Measurements from ENCODE around the gene LONP2.

DNA sequence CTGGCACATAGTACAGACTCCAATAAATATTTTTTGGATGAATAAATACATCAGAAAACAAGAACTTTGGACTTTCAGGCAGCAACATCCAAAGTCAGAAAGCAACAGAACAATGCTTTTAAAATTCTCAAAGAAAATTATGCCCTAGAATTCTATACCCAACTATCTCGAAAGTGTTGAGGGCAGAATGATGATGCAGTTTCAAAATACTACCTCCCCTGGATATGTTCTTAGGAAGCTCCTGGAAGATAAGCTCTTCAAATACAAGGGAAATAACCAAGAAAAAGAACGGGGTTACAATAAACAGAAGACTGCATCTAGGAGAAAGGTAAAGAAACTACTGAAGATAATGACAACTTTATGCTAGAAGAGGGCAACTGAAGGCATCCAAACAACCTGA lies 130.2 kb downstream of the LONP2 start:
- TF ChIP-seq, protein P1, sequence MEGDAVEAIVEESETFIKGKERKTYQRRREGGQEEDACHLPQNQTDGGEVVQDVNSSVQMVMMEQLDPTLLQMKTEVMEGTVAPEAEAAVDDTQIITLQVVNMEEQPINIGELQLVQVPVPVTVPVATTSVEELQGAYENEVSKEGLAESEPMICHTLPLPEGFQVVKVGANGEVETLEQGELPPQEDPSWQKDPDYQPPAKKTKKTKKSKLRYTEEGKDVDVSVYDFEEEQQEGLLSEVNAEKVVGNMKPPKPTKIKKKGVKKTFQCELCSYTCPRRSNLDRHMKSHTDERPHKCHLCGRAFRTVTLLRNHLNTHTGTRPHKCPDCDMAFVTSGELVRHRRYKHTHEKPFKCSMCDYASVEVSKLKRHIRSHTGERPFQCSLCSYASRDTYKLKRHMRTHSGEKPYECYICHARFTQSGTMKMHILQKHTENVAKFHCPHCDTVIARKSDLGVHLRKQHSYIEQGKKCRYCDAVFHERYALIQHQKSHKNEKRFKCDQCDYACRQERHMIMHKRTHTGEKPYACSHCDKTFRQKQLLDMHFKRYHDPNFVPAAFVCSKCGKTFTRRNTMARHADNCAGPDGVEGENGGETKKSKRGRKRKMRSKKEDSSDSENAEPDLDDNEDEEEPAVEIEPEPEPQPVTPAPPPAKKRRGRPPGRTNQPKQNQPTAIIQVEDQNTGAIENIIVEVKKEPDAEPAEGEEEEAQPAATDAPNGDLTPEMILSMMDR (IDR thresholded peaks at IDR 0.05) = no peak
- TF ChIP-seq EZH2 (IDR thresholded peaks at IDR 0.05) (no peak), EZH2phosphoT487 (IDR thresholded peaks at IDR 0.05) (no peak)

Measured in neural progenitor cell (in vitro differentiated cells).